IMR-90 (cell line): ENCODE measurements around the gene MYOZ3. TPM values are rescaled to one million over a fixed set of nuclear protein-coding genes. Genes with fewer than 3 reads are reported as not detected.

Experiments
- ATAC-seq: fragments of 200-7000 bp; cut with Tn5 transposase; 2 replicates; pipeline ENCODE4 v1.9.1; 2020; ENCODE audit warnings: low read depth, mild to moderate bottlenecking, moderate library complexity
- BruUV-seq: library from RNA; stranded (reverse); fragments of 400-500 nt; replicated peaks from 2 replicates; lab custom pipeline; 2021; lab: Mats Ljungman, UMichigan
- CTCF ChIA-PET: fragments of 300-600 bp; formaldehyde crosslinking; extraction: SDS; loops from one replicate; lab custom pipeline; 2021; ENCODE audit warnings: antibody characterized with exemption; lab: Yijun Ruan, JAX
- POLR2A ChIA-PET: fragments of 300-600 bp; sonication (Branson Sonifier 250); formaldehyde crosslinking; loops from one replicate; lab custom pipeline; 2022; ENCODE audit warnings: antibody characterized with exemption; ENCODE audit not compliant: unreplicated experiment; lab: Charles Lee
- DNase-seq: peaks from one replicate; pipeline ENCODE4 v3.0.0; 2013
- H2AFZ ChIP-seq: replicated peaks from 2 replicates; pipeline ENCODE3; 2013; ENCODE audit warnings: low read length, mild to moderate bottlenecking; ENCODE audit not compliant: poor library complexity
- H2AK5ac ChIP-seq: 2 replicates; pipeline ENCODE4 v1.6.1; 2013; ENCODE audit warnings: low read depth, low read length, inconsistent platforms
- H2AK9ac ChIP-seq: replicated peaks from 2 replicates; pipeline ENCODE3; 2013; ENCODE audit warnings: mild to moderate bottlenecking, low read depth, low read length, moderate library complexity; ENCODE audit not compliant: poor library complexity
- H2BK120ac ChIP-seq: 2 replicates; pipeline ENCODE4 v1.6.1; 2013; ENCODE audit warnings: low read depth, low read length, inconsistent platforms
- H2BK15ac ChIP-seq: 3 replicates; pipeline ENCODE4 v1.6.1; 2013; ENCODE audit warnings: low read depth, low read length, inconsistent platforms
- H2BK20ac ChIP-seq: 2 replicates; pipeline ENCODE4 v1.6.1; 2013; ENCODE audit warnings: low read depth, mild to moderate bottlenecking, inconsistent platforms, low read length, moderate library complexity
- H2BK5ac ChIP-seq: 2 replicates; pipeline ENCODE4 v1.6.1; 2013; ENCODE audit warnings: mild to moderate bottlenecking, low read depth, low read length, inconsistent platforms; ENCODE audit not compliant: poor library complexity, severe bottlenecking
- H3K14ac ChIP-seq: replicated peaks from 2 replicates; pipeline ENCODE4 v1.6.1; 2013; ENCODE audit warnings: low read depth, low read length, inconsistent platforms
- H3K18ac ChIP-seq: 2 replicates; pipeline ENCODE4 v1.6.1; 2013; ENCODE audit warnings: low read depth, low read length, control low read depth
- H3K23ac ChIP-seq: 2 replicates; pipeline ENCODE4 v1.6.1; 2013; ENCODE audit warnings: low read depth, low read length, inconsistent platforms
- H3K27ac ChIP-seq: 2 replicates; pipeline ENCODE4 v1.5.1; 2013; ENCODE audit warnings: mild to moderate bottlenecking, control low read depth, low read length; ENCODE audit not compliant: insufficient read depth
- H3K27me3 ChIP-seq: 2 replicates; pipeline ENCODE4 v1.6.1; 2013; ENCODE audit warnings: low read length; ENCODE audit not compliant: control insufficient read depth, insufficient read depth
- H3K36me3 ChIP-seq: 2 replicates; pipeline ENCODE4 v1.6.1; 2013; ENCODE audit warnings: low read length, mixed read lengths; ENCODE audit not compliant: control insufficient read depth, insufficient read depth
- H3K4ac ChIP-seq: 2 replicates; pipeline ENCODE4 v1.6.1; 2013; ENCODE audit warnings: low read depth, low read length, inconsistent platforms
- H3K4me1 ChIP-seq: 2 replicates; pipeline ENCODE4 v1.6.1; 2013; ENCODE audit warnings: low read length, mixed read lengths; ENCODE audit not compliant: control insufficient read depth, insufficient read depth
- H3K4me2 ChIP-seq: 2 replicates; pipeline ENCODE4 v1.6.1; 2013; ENCODE audit warnings: low read depth, mild to moderate bottlenecking, control low read depth, low read length, moderate library complexity
- H3K4me3 ChIP-seq: 2 replicates; pipeline ENCODE4 v1.5.1; 2013; ENCODE audit warnings: low read depth, mild to moderate bottlenecking, control low read depth, low read length, moderate library complexity; ENCODE audit not compliant: insufficient read depth
- H3K56ac ChIP-seq: 2 replicates; pipeline ENCODE4 v1.6.1; 2013; ENCODE audit warnings: low read length, inconsistent platforms; ENCODE audit not compliant: insufficient read depth; ENCODE audit errors: extremely low read depth
- H3K79me1 ChIP-seq, 2 experiments: 2 replicates each; pipeline ENCODE4 v1.6.1; 2013; ENCODE audit warnings: low read length in 2 of 2, inconsistent platforms in 1 of 2, low read depth in 1 of 2
- H3K9ac ChIP-seq: 2 replicates; pipeline ENCODE4 v1.6.1; 2013; ENCODE audit warnings: low read depth, low read length, control low read depth
- H3K9me1 ChIP-seq: 2 replicates; pipeline ENCODE4 v1.6.1; 2013; ENCODE audit warnings: low read length, inconsistent platforms; ENCODE audit not compliant: insufficient read depth
- H3K9me3 ChIP-seq: 2 replicates; pipeline ENCODE4 v1.6.1; 2013; ENCODE audit warnings: low read length; ENCODE audit not compliant: control insufficient read depth, insufficient read depth
- H4K20me1 ChIP-seq: 2 replicates; pipeline ENCODE4 v1.6.1; 2013; ENCODE audit warnings: low read length, inconsistent platforms; ENCODE audit not compliant: insufficient read depth
- H4K5ac ChIP-seq: 2 replicates; pipeline ENCODE4 v1.6.1; 2013; ENCODE audit warnings: mild to moderate bottlenecking, low read depth, low read length, control low read depth
- H4K8ac ChIP-seq, 2 experiments: 2 replicates each; pipeline ENCODE4 v1.6.1; 2013; ENCODE audit warnings: low read depth in 2 of 2, low read length in 2 of 2, control low read depth in 1 of 2, inconsistent platforms in 1 of 2
- H4K91ac ChIP-seq: 2 replicates; pipeline ENCODE4 v1.6.1; 2013; ENCODE audit warnings: low read depth, low read length, inconsistent platforms; ENCODE audit not compliant: insufficient read depth
- BHLHE40 ChIP-seq: fragments of 150-350 bp; IDR thresholded peaks from 2 replicates; pipeline ENCODE4 v1.6.1; 2016; ENCODE audit warnings: mild to moderate bottlenecking, low read depth, low read length
- CEBPB ChIP-seq: IDR thresholded peaks from 2 replicates; pipeline ENCODE4 v1.6.1; 2012; ENCODE audit warnings: low read depth, low read length, improper control_type of control experiment
- CHD1 ChIP-seq: IDR thresholded peaks from 2 replicates; pipeline ENCODE4 v1.6.1; 2012; ENCODE audit warnings: low read depth, low read length, improper control_type of control experiment
- CTCF ChIP-seq: conservative IDR thresholded peaks from 2 replicates; pipeline ENCODE4 v1.5.1; 2012; ENCODE audit warnings: mild to moderate bottlenecking, low read depth, low read length, improper control_type of control experiment
- ELK1 ChIP-seq: fragments of 150-350 bp; IDR thresholded peaks from 2 replicates; pipeline ENCODE4 v1.6.1; 2016; ENCODE audit warnings: low read depth, mild to moderate bottlenecking, low read length, moderate library complexity, borderline replicate concordance
- FOS ChIP-seq: fragments of 150-350 bp; IDR thresholded peaks from 2 replicates; pipeline ENCODE4 v1.6.1; 2016; ENCODE audit warnings: low read depth, low read length
- MAFK ChIP-seq: IDR thresholded peaks from 2 replicates; pipeline ENCODE4 v1.6.1; 2012; ENCODE audit warnings: low read depth, low read length, improper control_type of control experiment
- MAZ ChIP-seq: IDR thresholded peaks from 2 replicates; pipeline ENCODE4 v1.6.1; 2012; ENCODE audit warnings: low read depth, mild to moderate bottlenecking, low read length, improper control_type of control experiment, moderate library complexity, borderline replicate concordance
- MXI1 ChIP-seq: IDR thresholded peaks from 2 replicates; pipeline ENCODE4 v1.6.1; 2012; ENCODE audit warnings: low read depth, mild to moderate bottlenecking, low read length, moderate library complexity, borderline replicate concordance
- POLR2A ChIP-seq: IDR thresholded peaks from 2 replicates; pipeline ENCODE4 v1.6.1; 2012; ENCODE audit warnings: mild to moderate bottlenecking, low read depth, low read length
- RAD21 ChIP-seq: IDR thresholded peaks from 2 replicates; pipeline ENCODE4 v1.6.1; 2012; ENCODE audit warnings: low read length, improper control_type of control experiment
- RCOR1 ChIP-seq: IDR thresholded peaks from 2 replicates; pipeline ENCODE4 v1.6.1; 2012; ENCODE audit warnings: mild to moderate bottlenecking, low read length, improper control_type of control experiment; ENCODE audit not compliant: insufficient replicate concordance
- SMC3 ChIP-seq: fragments of 150-350 bp; IDR thresholded peaks from 2 replicates; pipeline ENCODE4 v1.6.1; 2016; ENCODE audit warnings: low read depth, mild to moderate bottlenecking, antibody characterized with exemption, low read length, moderate library complexity
- USF2 ChIP-seq: fragments of 150-350 bp; IDR thresholded peaks from 2 replicates; pipeline ENCODE4 v1.6.1; 2017; ENCODE audit warnings: mild to moderate bottlenecking, antibody characterized with exemption, low read length, low read depth
- WGBS, 2 experiments: methylation state at CpG; one replicate each; pipeline versions ENCODE4 v1.1.5 to v1.1.7; 2013; ENCODE audit warnings: missing lambda C conversion rate in 2 of 2; ENCODE audit not compliant: insufficient read length in 1 of 2; ENCODE audit errors: extremely low coverage in 2 of 2; 5-methylcytosine and 5-hydroxymethylcytosine counted together
- dilution Hi-C: fragments of 300-500 bp; cut with HindIII; formaldehyde crosslinking; loops from one replicate; pipeline ENCODE4 v1.14.3; 2018; ENCODE audit warnings: low sequenced_read_pairs; ENCODE audit not compliant: unreplicated experiment
- in situ Hi-C: fragments of 300-500 bp; cut with MboI; formaldehyde crosslinking; loops from 3 replicates; pipeline ENCODE4 v1.14.3; 2019; ENCODE audit warnings: low sequenced_read_pairs, inconsistent platforms, mixed read lengths
- intact Hi-C: fragments of 100-400 bp; cut with micrococcal nuclease; formaldehyde crosslinking; loops from 2 replicates; pipeline ENCODE4 v1.10.0; 2022
- polyA plus RNA-seq, 3 experiments: library from polyadenylated mRNA; depleted of rRNA; stranded (reverse); fragments of >200 nt; gene quantifications; 2 replicates each; pipeline ENCODE4 v1.2.3, GENCODE V29; 2012; ENCODE audit warnings: low replicate concordance in 1 of 3
- total RNA-seq: library from RNA; depleted of rRNA; stranded (reverse); fragments of >200 nt; gene quantifications from 2 replicates; pipeline ENCODE4 v1.2.3, GENCODE V29; 2012

The MYOZ3 gene
- total and polyA plus RNA-seq, 2 of the 4 experiments (the other 2 are of a cell fraction): under 0.01 to 0.24 TPM

GRCh38 chr5:150623152-150623877 lies 37.7 kb upstream of the MYOZ3 start:
- peak overlapping the region; percentile 67; the same call in 1 of the 2 replicates for H2BK120ac ChIP-seq
- ATAC-seq: no peak
- peak overlapping the region; percentile 70; the same call in 1 of the 2 replicates for H3K4ac ChIP-seq
- H3K79me1 ChIP-seq: peaks cover 0 to 4% of the 10 kb centered on the region in 2 experiments; a peak in 2 of 4 replicates
- peak overlapping the region; percentile 48 for H2AFZ ChIP-seq
- ChIA-PET CTCF (no interaction called here), POLR2A (no interaction called here)
- BruUV-seq: no TSS peak
- H3K4me3 ChIP-seq: no peak overlapping the region
- no peaks in the 10 kb centered on the region for H3K27me3 ChIP-seq
- intact Hi-C loops: loop anchor here (2.0 kb wide), 1 partner anchor 13 kb away; no protein-coding TSS in a partner anchor
- no peak overlapping the region for H2AK9ac ChIP-seq
- in situ Hi-C loops: no loop called here
- peak overlapping the region; percentile 9; the same call in 1 of the 2 replicates for H3K4me2 ChIP-seq
- dilution Hi-C loops: no loop called here
- H3K14ac ChIP-seq: no peak overlapping the region
- H2AK5ac ChIP-seq: peak overlapping the region; percentile 21; the same call in 1 of the 2 replicates
- 39% methylated on average over 2 of the region's 7 CpGs; no CpG with 5 or more reads in 1 of the 2 experiments for WGBS, 2 experiments
- H4K20me1 ChIP-seq: no peaks in the 10 kb centered on the region
- peak overlapping the region; percentile 75 for H4K5ac ChIP-seq
- peak overlapping the region; percentile 73 to 88; a peak in 3 of 4 replicates for H4K8ac ChIP-seq
- no peak overlapping the region for H3K56ac ChIP-seq
- H2BK15ac ChIP-seq: peak overlapping the region; percentile 60; the same call in 1 of the 3 replicates
- TF ChIP-seq ELK1 (no peak), CEBPB (no peak), MAFK (no peak), SMC3 (no peak), CTCF (no peak), MAZ (no peak), MXI1 (no peak), BHLHE40 (no peak), RAD21 (no peak), RCOR1 (no peak), CHD1 (no peak), FOS (no peak), USF2 (no peak), POLR2A (no peak)
- H2BK5ac ChIP-seq: peak overlapping the region; percentile 81
- peak; percentile 42 for DNase-seq
- peaks cover 63% of the 10 kb centered on the region for H3K4me1 ChIP-seq
- peak overlapping the region; percentile 36 for H3K27ac ChIP-seq
- H3K9me1 ChIP-seq: peaks cover 12% of the 10 kb centered on the region
- peak overlapping the region; percentile 84 for H3K18ac ChIP-seq
- H4K91ac ChIP-seq: peak overlapping the region; percentile 87; the same call in 1 of the 2 replicates
- H2BK20ac ChIP-seq: peak overlapping the region; percentile 28; the same call in 1 of the 2 replicates
- H3K9me3 ChIP-seq: no peaks in the 10 kb centered on the region
- H3K36me3 ChIP-seq: no peaks in the 10 kb centered on the region
- no peak overlapping the region for H3K23ac ChIP-seq
- peak overlapping the region; percentile 8; the same call in 1 of the 2 replicates for H3K9ac ChIP-seq
